Measurements from ENCODE around the gene UPF3A.
A peak's percentile ranks its signal among the peaks of the same experiment; 100 is the strongest.

UPF3A gene

DNA sequence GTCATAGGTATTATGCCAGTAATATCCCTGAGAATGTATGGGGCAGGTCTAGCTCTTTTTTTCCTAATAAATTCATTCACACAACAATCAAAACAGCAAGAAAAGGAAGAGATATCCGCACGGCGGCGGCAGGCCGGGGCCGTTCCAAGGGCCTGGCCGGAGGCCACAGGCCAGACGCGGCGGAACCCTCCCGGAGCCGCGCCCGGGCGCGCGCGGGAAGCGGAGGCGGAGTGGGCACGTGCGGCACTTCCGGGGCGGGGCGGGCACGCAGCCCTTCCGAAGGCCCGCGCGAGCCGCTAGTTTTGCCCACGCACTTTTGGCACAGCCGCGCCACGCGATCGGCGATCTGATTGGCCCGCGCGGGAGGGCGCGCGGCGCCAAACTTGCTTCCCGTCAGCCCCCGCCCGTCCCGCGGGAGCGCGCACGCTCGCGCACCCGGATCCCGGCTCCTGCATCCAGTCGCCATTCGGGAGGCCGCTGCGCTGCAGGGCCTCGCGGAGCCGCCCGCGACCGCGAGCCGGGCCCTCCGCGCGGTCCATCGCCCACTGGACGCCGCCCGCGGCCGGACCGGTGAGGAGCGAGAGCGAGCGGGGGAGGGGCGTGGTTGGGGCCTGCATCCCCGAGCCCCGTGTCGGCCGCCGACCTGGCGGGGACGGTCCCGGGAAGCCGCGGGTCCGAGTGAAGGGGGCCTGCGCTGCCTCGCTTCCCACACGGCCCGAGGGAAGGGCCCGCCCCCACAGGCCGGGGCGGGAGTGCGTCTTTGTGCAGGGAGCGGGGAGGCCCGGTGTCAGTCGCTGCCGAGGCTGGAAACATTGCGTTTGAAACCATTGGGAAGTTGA lies 32.9 kb downstream of the UPF3A start, which contains the start of gene CHAMP1:
TSS of gene CHAMP1 (plus strand) at position 430 of the 839 bp plus-strand sequence. CDS start 9,340 bp downstream, outside the sequence.
- 0% methylated on average over 107 of the region's 107 CpGs for WGBS, 2 experiments
- H3K4me3 ChIP-seq (ENCODE audit: insufficient read depth, low read depth, low read length) = peak within 1 kb of the TSS; percentile 77
- no peaks in the 10 kb centered on the region for H3K36me3 ChIP-seq (ENCODE audit: control insufficient read depth, insufficient read depth, low read length)
- H3K27ac ChIP-seq (ENCODE audit: insufficient read depth, low read depth, low read length, poor library complexity, severe bottlenecking) = peak within 1 kb of the TSS; percentile 89
- H3K27me3 ChIP-seq (ENCODE audit: control insufficient read depth, insufficient read depth, low read length, poor library complexity, severe bottlenecking) = no peaks in the 10 kb centered on the region
- no peaks in the 10 kb centered on the region for H3K9me3 ChIP-seq (ENCODE audit: control insufficient read depth, low read length)
- H3K4me1 ChIP-seq (ENCODE audit: control insufficient read depth, insufficient read depth, low read length) = no peaks in the 10 kb centered on the region

GRCh38 chr13:114315074-114315785 lies 33.8 kb downstream of the UPF3A start:
- Histone ChIP-seq H3K27me3 (ENCODE audit: control insufficient read depth, insufficient read depth, low read length, poor library complexity, severe bottlenecking) (no peaks in the 10 kb centered on the region), H3K36me3 (ENCODE audit: control insufficient read depth, insufficient read depth, low read length) (no peaks in the 10 kb centered on the region), H3K4me1 (ENCODE audit: control insufficient read depth, insufficient read depth, low read length) (no peaks in the 10 kb centered on the region), H3K9me3 (ENCODE audit: control insufficient read depth, low read length) (no peaks in the 10 kb centered on the region), H3K27ac (ENCODE audit: insufficient read depth, low read depth, low read length, poor library complexity, severe bottlenecking) (peak overlapping the region; percentile 89), H3K4me3 (ENCODE audit: insufficient read depth, low read depth, low read length) (peak overlapping the region; percentile 77)
- WGBS, 2 experiments = 50 to 66% methylated on average over 5 to 7 of the region's 7 CpGs

DNA sequence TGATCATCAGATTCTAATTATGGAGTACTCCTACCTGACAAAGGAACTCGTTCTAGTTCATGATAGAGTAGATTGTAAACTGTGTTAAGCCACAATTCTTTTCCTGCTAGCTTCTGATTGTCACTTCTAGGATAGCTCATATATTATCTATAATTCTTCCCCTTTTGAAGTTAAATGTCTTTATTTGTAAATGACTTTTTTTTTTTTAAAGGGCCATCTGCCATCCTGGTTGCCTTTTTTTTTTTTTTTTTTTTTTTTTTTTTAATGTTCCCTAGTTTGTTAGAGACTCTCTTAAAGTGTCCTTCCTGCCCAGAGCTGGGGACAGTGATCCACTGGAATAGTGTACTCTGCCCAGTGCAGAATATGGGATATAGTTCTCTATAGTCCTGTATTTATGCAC lies 37.2 kb downstream of the UPF3A start:
- Histone ChIP-seq H3K9me3 (ENCODE audit: control insufficient read depth, low read length) (no peaks in the 10 kb centered on the region), H3K27ac (ENCODE audit: insufficient read depth, low read depth, low read length, poor library complexity, severe bottlenecking) (no peak overlapping the region), H3K36me3 (ENCODE audit: control insufficient read depth, insufficient read depth, low read length) (peaks cover 29% of the 10 kb centered on the region), H3K4me3 (ENCODE audit: insufficient read depth, low read depth, low read length) (no peak overlapping the region), H3K27me3 (ENCODE audit: control insufficient read depth, insufficient read depth, low read length, poor library complexity, severe bottlenecking) (no peaks in the 10 kb centered on the region), H3K4me1 (ENCODE audit: control insufficient read depth, insufficient read depth, low read length) (no peaks in the 10 kb centered on the region)
- WGBS, 2 experiments = 70 to 100% methylated on average over 1 of the region's 1 CpG

- H3K9me3 ChIP-seq (ENCODE audit: control insufficient read depth, low read length) = no peaks in the 10 kb centered on the region
- H3K27ac ChIP-seq (ENCODE audit: insufficient read depth, low read depth, low read length, poor library complexity, severe bottlenecking) = no peak overlapping the region
- H3K27me3 ChIP-seq (ENCODE audit: control insufficient read depth, insufficient read depth, low read length, poor library complexity, severe bottlenecking) = no peaks in the 10 kb centered on the region
- peaks cover 37% of the 10 kb centered on the region for H3K36me3 ChIP-seq (ENCODE audit: control insufficient read depth, insufficient read depth, low read length)
- no peaks in the 10 kb centered on the region for H3K4me1 ChIP-seq (ENCODE audit: control insufficient read depth, insufficient read depth, low read length)
- 95 to 96% methylated on average over 3 of the region's 3 CpGs for WGBS, 2 experiments
- H3K4me3 ChIP-seq (ENCODE audit: insufficient read depth, low read depth, low read length) = no peak overlapping the region
These were observed 38.1 kb downstream of the UPF3A start for GRCh38 chr13:114319441-114319913.

- no peak overlapping the region for H3K4me3 ChIP-seq (ENCODE audit: insufficient read depth, low read depth, low read length)
- H3K36me3 ChIP-seq (ENCODE audit: control insufficient read depth, insufficient read depth, low read length) = peaks cover 43% of the 10 kb centered on the region
- no peak overlapping the region for H3K27ac ChIP-seq (ENCODE audit: insufficient read depth, low read depth, low read length, poor library complexity, severe bottlenecking)
- H3K9me3 ChIP-seq (ENCODE audit: control insufficient read depth, low read length) = no peaks in the 10 kb centered on the region
- no peaks in the 10 kb centered on the region for H3K4me1 ChIP-seq (ENCODE audit: control insufficient read depth, insufficient read depth, low read length)
- H3K27me3 ChIP-seq (ENCODE audit: control insufficient read depth, insufficient read depth, low read length, poor library complexity, severe bottlenecking) = no peaks in the 10 kb centered on the region
These were observed 38.7 kb downstream of the UPF3A start for GRCh38 chr13:114320065-114320464.

DNA sequence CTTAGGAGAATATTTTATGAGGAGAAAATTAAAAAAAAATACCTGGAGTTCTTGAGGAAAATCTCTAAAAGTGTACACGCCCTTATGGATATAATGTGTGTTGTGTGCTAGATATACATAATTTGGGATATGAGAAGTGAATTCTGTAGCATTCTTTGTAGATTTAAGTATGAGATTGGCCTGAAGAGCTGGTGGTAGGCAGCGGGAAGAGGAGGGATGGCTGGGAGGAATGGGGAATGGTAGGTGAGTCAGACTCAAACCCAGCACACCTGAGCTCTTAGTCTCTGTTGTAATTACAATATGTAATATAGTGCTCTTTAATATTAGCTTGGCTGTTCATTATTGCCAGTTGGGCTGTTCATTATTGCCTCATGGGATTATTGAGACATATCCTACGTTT lies 39.9 kb downstream of the UPF3A start:
- no peaks in the 10 kb centered on the region for H3K9me3 ChIP-seq (ENCODE audit: control insufficient read depth, low read length)
- H3K27ac ChIP-seq (ENCODE audit: insufficient read depth, low read depth, low read length, poor library complexity, severe bottlenecking) = no peak overlapping the region
- WGBS, 2 experiments = 97% methylated on average over 3 of the region's 3 CpGs
- H3K4me3 ChIP-seq (ENCODE audit: insufficient read depth, low read depth, low read length) = no peak overlapping the region
- no peaks in the 10 kb centered on the region for H3K4me1 ChIP-seq (ENCODE audit: control insufficient read depth, insufficient read depth, low read length)
- peaks cover 50% of the 10 kb centered on the region for H3K36me3 ChIP-seq (ENCODE audit: control insufficient read depth, insufficient read depth, low read length)
- H3K27me3 ChIP-seq (ENCODE audit: control insufficient read depth, insufficient read depth, low read length, poor library complexity, severe bottlenecking) = no peaks in the 10 kb centered on the region

- Histone ChIP-seq H3K36me3 (ENCODE audit: control insufficient read depth, insufficient read depth, low read length) (peaks cover 50% of the 10 kb centered on the region), H3K4me3 (ENCODE audit: insufficient read depth, low read depth, low read length) (no peak overlapping the region), H3K4me1 (ENCODE audit: control insufficient read depth, insufficient read depth, low read length) (no peaks in the 10 kb centered on the region), H3K27ac (ENCODE audit: insufficient read depth, low read depth, low read length, poor library complexity, severe bottlenecking) (no peak overlapping the region), H3K27me3 (ENCODE audit: control insufficient read depth, insufficient read depth, low read length, poor library complexity, severe bottlenecking) (no peaks in the 10 kb centered on the region), H3K9me3 (ENCODE audit: control insufficient read depth, low read length) (no peaks in the 10 kb centered on the region)
- 100% methylated on average over 1 to 2 of the region's 2 CpGs for WGBS, 2 experiments
These were observed 41.9 kb downstream of the UPF3A start for GRCh38 chr13:114323349-114323748.

- 98% methylated on average over 4 of the region's 4 CpGs for WGBS, 2 experiments
- no peak overlapping the region for H3K27ac ChIP-seq (ENCODE audit: insufficient read depth, low read depth, low read length, poor library complexity, severe bottlenecking)
- no peaks in the 10 kb centered on the region for H3K4me1 ChIP-seq (ENCODE audit: control insufficient read depth, insufficient read depth, low read length)
- H3K4me3 ChIP-seq (ENCODE audit: insufficient read depth, low read depth, low read length) = no peak overlapping the region
- H3K36me3 ChIP-seq (ENCODE audit: control insufficient read depth, insufficient read depth, low read length) = peaks cover 50% of the 10 kb centered on the region
- no peaks in the 10 kb centered on the region for H3K9me3 ChIP-seq (ENCODE audit: control insufficient read depth, low read length)
- no peaks in the 10 kb centered on the region for H3K27me3 ChIP-seq (ENCODE audit: control insufficient read depth, insufficient read depth, low read length, poor library complexity, severe bottlenecking)
These were observed 42.9 kb downstream of the UPF3A start for GRCh38 chr13:114324334-114324733.

DNA sequence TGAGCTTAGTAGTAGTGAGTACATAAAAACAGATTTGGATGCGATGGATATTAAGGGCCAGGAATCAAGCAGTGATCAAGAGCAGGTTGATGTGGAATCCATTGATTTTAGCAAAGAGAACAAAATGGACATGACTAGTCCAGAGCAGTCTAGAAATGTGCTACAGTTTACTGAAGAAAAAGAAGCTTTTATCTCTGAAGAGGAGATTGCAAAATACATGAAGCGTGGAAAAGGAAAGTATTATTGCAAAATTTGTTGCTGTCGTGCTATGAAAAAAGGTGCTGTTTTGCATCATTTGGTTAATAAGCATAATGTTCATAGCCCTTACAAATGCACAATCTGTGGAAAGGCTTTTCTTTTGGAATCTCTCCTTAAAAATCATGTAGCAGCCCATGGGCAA lies 44.3 kb downstream of the UPF3A start:
- Histone ChIP-seq H3K4me1 (ENCODE audit: control insufficient read depth, insufficient read depth, low read length) (no peaks in the 10 kb centered on the region), H3K4me3 (ENCODE audit: insufficient read depth, low read depth, low read length) (no peak overlapping the region), H3K9me3 (ENCODE audit: control insufficient read depth, low read length) (no peaks in the 10 kb centered on the region), H3K36me3 (ENCODE audit: control insufficient read depth, insufficient read depth, low read length) (peaks cover 49% of the 10 kb centered on the region), H3K27me3 (ENCODE audit: control insufficient read depth, insufficient read depth, low read length, poor library complexity, severe bottlenecking) (no peaks in the 10 kb centered on the region), H3K27ac (ENCODE audit: insufficient read depth, low read depth, low read length, poor library complexity, severe bottlenecking) (no peak overlapping the region)
- 95 to 98% methylated on average over 3 of the region's 3 CpGs for WGBS, 2 experiments

DNA sequence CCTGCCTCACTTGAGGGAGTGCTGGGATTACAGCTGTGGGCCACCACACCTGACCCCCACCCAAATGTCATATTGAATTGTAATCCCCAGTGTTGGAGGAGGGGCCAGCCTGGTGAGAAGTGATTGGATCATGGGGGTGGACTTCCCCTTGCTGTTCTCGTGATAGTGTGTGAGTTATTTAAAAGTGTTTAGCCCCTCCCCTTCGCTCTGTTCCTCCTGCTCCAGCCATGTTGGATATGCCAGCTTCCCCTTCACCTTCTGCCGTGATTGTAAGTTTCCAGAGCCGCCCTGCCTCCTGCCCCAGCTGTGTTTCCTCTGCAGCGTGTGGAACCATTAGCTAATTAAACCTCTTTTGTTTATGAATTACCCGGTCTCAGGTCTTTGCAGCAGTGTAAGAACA lies 46.6 kb downstream of the UPF3A start:
- no peaks in the 10 kb centered on the region for H3K4me1 ChIP-seq (ENCODE audit: control insufficient read depth, insufficient read depth, low read length)
- WGBS, 2 experiments = 86 to 89% methylated on average over 6 of the region's 6 CpGs
- no peak overlapping the region for H3K4me3 ChIP-seq (ENCODE audit: insufficient read depth, low read depth, low read length)
- H3K9me3 ChIP-seq (ENCODE audit: control insufficient read depth, low read length) = no peaks in the 10 kb centered on the region
- no peak overlapping the region for H3K27ac ChIP-seq (ENCODE audit: insufficient read depth, low read depth, low read length, poor library complexity, severe bottlenecking)
- peaks cover 27% of the 10 kb centered on the region for H3K36me3 ChIP-seq (ENCODE audit: control insufficient read depth, insufficient read depth, low read length)
- H3K27me3 ChIP-seq (ENCODE audit: control insufficient read depth, insufficient read depth, low read length, poor library complexity, severe bottlenecking) = no peaks in the 10 kb centered on the region

Measured in ectodermal cell (in vitro differentiated cells).